Neuronal stem cell (in vitro differentiated cells): Measurements from ENCODE around the gene NLGN4X. TPM values are rescaled to one million over a fixed set of nuclear protein-coding genes. Genes with fewer than 3 reads are reported as not detected.

Experiments used
- DNase-seq: peaks from one replicate; pipeline ENCODE4 v3.0.0-alpha.2; 2013; ENCODE audit warnings: low spot score
- H2AFZ ChIP-seq: one replicate; pipeline ENCODE4 v1.6.1; 2013; ENCODE audit warnings: mild to moderate bottlenecking, low read length, inconsistent platforms
- H2AK5ac ChIP-seq: 2 replicates; pipeline ENCODE4 v1.6.1; 2013; ENCODE audit warnings: low read depth, mild to moderate bottlenecking, inconsistent platforms, low read length, moderate library complexity, mixed read lengths
- H2BK120ac ChIP-seq: 2 replicates; pipeline ENCODE4 v1.6.1; 2013; ENCODE audit warnings: low read depth, mild to moderate bottlenecking, inconsistent platforms, low read length, moderate library complexity, mixed read lengths
- H2BK12ac ChIP-seq: one replicate; pipeline ENCODE4 v1.6.1; 2013; ENCODE audit warnings: low read length, inconsistent platforms
- H2BK15ac ChIP-seq: 2 replicates; pipeline ENCODE4 v1.6.1; 2013; ENCODE audit warnings: mild to moderate bottlenecking, low read length, inconsistent platforms, mixed read lengths
- H2BK5ac ChIP-seq: one replicate; pipeline ENCODE4 v1.6.1; 2013; ENCODE audit warnings: inconsistent platforms, mild to moderate bottlenecking, low read length, moderate library complexity
- H3K14ac ChIP-seq: one replicate; pipeline ENCODE4 v1.6.1; 2013; ENCODE audit warnings: low read length, inconsistent platforms
- H3K18ac ChIP-seq: 2 replicates; pipeline ENCODE4 v1.6.1; 2013; ENCODE audit warnings: low read length, inconsistent platforms
- H3K23ac ChIP-seq: 2 replicates; pipeline ENCODE4 v1.6.1; 2013; ENCODE audit warnings: low read depth, mild to moderate bottlenecking, mixed read lengths, low read length, inconsistent platforms; ENCODE audit not compliant: poor library complexity
- H3K27ac ChIP-seq: replicated peaks from 3 replicates; pipeline ENCODE4 v1.5.1; 2013; ENCODE audit warnings: low read length, inconsistent platforms
- H3K27me3 ChIP-seq, 3 experiments: 2 replicates each; pipeline ENCODE4 v1.6.1; 2013; ENCODE audit warnings: low read length in 3 of 3, mild to moderate bottlenecking in 2 of 3, inconsistent platforms in 1 of 3, low read depth in 1 of 3, mixed read lengths in 1 of 3, moderate library complexity in 1 of 3; ENCODE audit not compliant: control insufficient read depth in 3 of 3, insufficient read depth in 3 of 3
- H3K36me3 ChIP-seq, 2 donors: replicated peaks in 1 of 2; 2 replicates each; pipeline ENCODE4 v1.6.1; 2013; ENCODE audit warnings: low read length in 2 of 2; ENCODE audit not compliant: control insufficient read depth in 2 of 2, insufficient read depth in 2 of 2
- H3K4ac ChIP-seq: 2 replicates; pipeline ENCODE4 v1.6.1; 2013; ENCODE audit warnings: inconsistent platforms, mild to moderate bottlenecking, low read length, moderate library complexity
- H3K4me1 ChIP-seq, 2 donors: 1 replicate in 1 of 2; 2 replicates in 1 of 2; pipeline ENCODE4 v1.6.1; 2013; ENCODE audit warnings: low read length in 2 of 2, low read depth in 1 of 2; ENCODE audit not compliant: control insufficient read depth in 2 of 2, insufficient read depth in 1 of 2
- H3K4me2 ChIP-seq: one replicate; pipeline ENCODE4 v1.6.1; 2013; ENCODE audit warnings: mild to moderate bottlenecking, low read length, inconsistent platforms; ENCODE audit not compliant: insufficient read depth, poor library complexity, severe bottlenecking
- H3K4me3 ChIP-seq, 2 donors: 2 replicates each; pipeline ENCODE4 v1.5.1; 2013; ENCODE audit warnings: low read length in 2 of 2, mild to moderate bottlenecking in 2 of 2, inconsistent platforms in 1 of 2, moderate library complexity in 1 of 2
- H3K79me1 ChIP-seq: one replicate; pipeline ENCODE4 v1.6.1; 2013; ENCODE audit warnings: low read depth, mild to moderate bottlenecking, inconsistent platforms, low read length, moderate library complexity
- H3K9ac ChIP-seq: one replicate; pipeline ENCODE4 v1.6.1; 2013; ENCODE audit warnings: mild to moderate bottlenecking, low read depth, low read length, inconsistent platforms; ENCODE audit not compliant: poor library complexity
- H3K9me3 ChIP-seq, 2 donors: replicated peaks in 1 of 2; 2 replicates each; pipeline versions ENCODE3 to v1.6.1; 2013; ENCODE audit warnings: low read length in 2 of 2, mild to moderate bottlenecking in 2 of 2, inconsistent platforms in 1 of 2, low read depth in 1 of 2, mixed read lengths in 1 of 2, moderate library complexity in 1 of 2; ENCODE audit not compliant: control insufficient read depth in 2 of 2, insufficient read depth in 1 of 2
- H4K8ac ChIP-seq: one replicate; pipeline ENCODE4 v1.6.1; 2013; ENCODE audit warnings: low read depth, mild to moderate bottlenecking, inconsistent platforms, low read length, moderate library complexity
- H4K91ac ChIP-seq: one replicate; pipeline ENCODE4 v1.6.1; 2013; ENCODE audit warnings: low read length, low read depth, mild to moderate bottlenecking, inconsistent platforms; ENCODE audit not compliant: poor library complexity
- WGBS, 2 donors: extraction: QIAGEN DNeasy Blood & Tissue Kit; methylation state at CpG; one replicate each; pipeline ENCODE4 v1.1.7; 2013; ENCODE audit warnings: missing lambda C conversion rate in 2 of 2, mixed read lengths in 1 of 2; ENCODE audit not compliant: insufficient read length in 2 of 2, insufficient replicate concordance in 1 of 2; ENCODE audit errors: extremely low coverage in 2 of 2; 5-methylcytosine and 5-hydroxymethylcytosine counted together
- polyA plus RNA-seq, 2 experiments: library from polyadenylated mRNA; stranded (reverse); fragments of 200-250 nt; gene quantifications; one replicate each; pipeline ENCODE4 v1.2.3, GENCODE V29; 2013

The NLGN4X gene
- polyA plus RNA-seq (2013, experiment 1 of 2): 13.6 TPM
- polyA plus RNA-seq (2013, experiment 2 of 2): 14.0 TPM

- no peak within 1 kb of the TSS for H3K23ac ChIP-seq
- no peak within 1 kb of the TSS for H4K8ac ChIP-seq
- no peak within 1 kb of the TSS for H2BK5ac ChIP-seq
- H3K4me1 ChIP-seq: peaks cover 0 to 4% of the 10 kb centered on the region in 2 donors
- no peak within 1 kb of the TSS for H3K9ac ChIP-seq
- H3K4me3 ChIP-seq: peak within 1 kb of the TSS; percentile 74 to 93
- H3K9me3 ChIP-seq: no peaks in the 10 kb centered on the region
- peaks cover 1% of the 10 kb centered on the region for H3K79me1 ChIP-seq
- no peak within 1 kb of the TSS for H2BK12ac ChIP-seq
- no CpG with 5 or more reads among the region's 12 CpGs for WGBS, 2 donors
- no peak within 1 kb of the TSS for H2BK120ac ChIP-seq
- peak within 1 kb of the TSS; percentile 46 for H3K27ac ChIP-seq
- no peak within 1 kb of the TSS for H2AK5ac ChIP-seq
- H2BK15ac ChIP-seq: no peak within 1 kb of the TSS
- H3K36me3 ChIP-seq: no peaks in the 10 kb centered on the region
- H2AFZ ChIP-seq: peak within 1 kb of the TSS; percentile 92
- H3K14ac ChIP-seq: no peak within 1 kb of the TSS
- peak; percentile 11 for DNase-seq
- no peaks in the 10 kb centered on the region for H3K27me3 ChIP-seq
- H3K18ac ChIP-seq: no peak within 1 kb of the TSS
- H3K4ac ChIP-seq: no peak within 1 kb of the TSS
- peak within 1 kb of the TSS; percentile 69 for H3K4me2 ChIP-seq
- no peak within 1 kb of the TSS for H4K91ac ChIP-seq
Observed at GRCh38 chrX:6228720-6229119, at the start of gene NLGN4X. Gene NLGN4X (minus strand): TSS chrX:6228867. CDS start chrX:6151466, 77,401 bp downstream.

GRCh38 chrX:6266041-6266440 is 37.4 kb upstream of the NLGN4X start:
- no peak overlapping the region for H3K4ac ChIP-seq
- no peak overlapping the region for H2BK15ac ChIP-seq
- no peak overlapping the region for H3K14ac ChIP-seq
- H3K9me3 ChIP-seq: no peaks in the 10 kb centered on the region
- no peak overlapping the region for H3K23ac ChIP-seq
- H3K27me3 ChIP-seq: no peaks in the 10 kb centered on the region
- no CpG with 5 or more reads among the region's 2 CpGs for WGBS, 2 donors
- H3K9ac ChIP-seq: no peak overlapping the region
- no peaks in the 10 kb centered on the region for H3K79me1 ChIP-seq
- DNase-seq: no peak
- no peak overlapping the region for H2AFZ ChIP-seq
- H3K27ac ChIP-seq: no peak overlapping the region
- no peak overlapping the region for H3K4me3 ChIP-seq
- no peak overlapping the region for H3K4me2 ChIP-seq
- H2AK5ac ChIP-seq: no peak overlapping the region
- no peak overlapping the region for H2BK120ac ChIP-seq
- no peak overlapping the region for H4K91ac ChIP-seq
- peaks cover 0 to 3% of the 10 kb centered on the region in 2 donors for H3K4me1 ChIP-seq
- no peak overlapping the region for H2BK12ac ChIP-seq
- no peak overlapping the region for H3K18ac ChIP-seq
- no peak overlapping the region for H2BK5ac ChIP-seq
- H3K36me3 ChIP-seq: no peaks in the 10 kb centered on the region
- H4K8ac ChIP-seq: no peak overlapping the region

GRCh38 chrX:6262959-6263358 is 34.3 kb upstream of the NLGN4X start:
- Histone ChIP-seq H2BK12ac (no peak overlapping the region), H3K4me1 (peaks cover 0 to 3% of the 10 kb centered on the region in 2 donors), H3K9me3 (no peaks in the 10 kb centered on the region), H3K79me1 (no peaks in the 10 kb centered on the region), H3K27me3 (no peaks in the 10 kb centered on the region), H3K14ac (no peak overlapping the region), H3K4me2 (no peak overlapping the region), H3K27ac (no peak overlapping the region), H2AFZ (no peak overlapping the region), H3K4ac (no peak overlapping the region), H2BK5ac (no peak overlapping the region), H2BK120ac (no peak overlapping the region), H2BK15ac (no peak overlapping the region), H3K4me3 (no peak overlapping the region), H4K8ac (no peak overlapping the region), H3K36me3 (no peaks in the 10 kb centered on the region), H2AK5ac (no peak overlapping the region), H3K9ac (no peak overlapping the region), H4K91ac (no peak overlapping the region), H3K23ac (no peak overlapping the region), H3K18ac (no peak overlapping the region)
- WGBS, 2 donors: no CpG with 5 or more reads among the region's 3 CpGs
- DNase-seq: no peak

- Histone ChIP-seq H3K4me2 (no peak overlapping the region), H3K14ac (no peak overlapping the region), H2BK120ac (no peak overlapping the region), H3K36me3 (no peaks in the 10 kb centered on the region), H3K4me1 (no peaks in the 10 kb centered on the region), H3K27ac (no peak overlapping the region), H3K4ac (no peak overlapping the region), H3K9ac (no peak overlapping the region), H2BK15ac (no peak overlapping the region), H3K27me3 (no peaks in the 10 kb centered on the region), H2BK5ac (no peak overlapping the region), H3K9me3 (no peaks in the 10 kb centered on the region), H4K91ac (no peak overlapping the region), H3K79me1 (no peaks in the 10 kb centered on the region), H3K18ac (no peak overlapping the region), H3K23ac (no peak overlapping the region), H3K4me3 (no peak overlapping the region), H4K8ac (no peak overlapping the region), H2BK12ac (no peak overlapping the region), H2AK5ac (no peak overlapping the region), H2AFZ (no peak overlapping the region)
- no peak for DNase-seq
- WGBS, 2 donors: no CpG with 5 or more reads among the region's 3 CpGs
Observed at GRCh38 chrX:6257025-6257424, 28.4 kb upstream of the NLGN4X start.
